Memory B cell (primary cell): ENCODE measurements around the gene LMBR1.
"Not testable (repeated sequence)": the region's sequence is repeated elsewhere in the genome, so short reads cannot be mapped to it uniquely, and the experiment has no call there.

Experiments
- ATAC-seq: fragments of 150-1000 bp; cut with Tn5 transposase; 2 replicates; pipeline ENCODE4 v1.10.0; 2021; ENCODE audit warnings: low read depth, mild to moderate bottlenecking, moderate library complexity
- DNase-seq, 2 donors: peaks; one replicate each; pipeline ENCODE4 v3.0.0; 2022; ENCODE audit warnings: low spot score in 2 of 2
- H3K27ac Mint-ChIP-seq: one replicate; pipeline ENCODE4 v1.8.0; 2022; ENCODE audit warnings: mild to moderate bottlenecking, moderate library complexity, mixed read lengths
- H3K27me3 Mint-ChIP-seq: one replicate; pipeline ENCODE4 v1.8.0; 2022; ENCODE audit warnings: mixed read lengths
- H3K36me3 Mint-ChIP-seq: one replicate; pipeline ENCODE4 v1.8.0; 2022; ENCODE audit warnings: mild to moderate bottlenecking, mixed read lengths
- H3K4me1 Mint-ChIP-seq: one replicate; pipeline ENCODE4 v1.8.0; 2022; ENCODE audit warnings: mixed read lengths
- H3K4me3 Mint-ChIP-seq: one replicate; pipeline ENCODE4 v1.8.0; 2022; ENCODE audit warnings: mild to moderate bottlenecking, moderate library complexity, mixed read lengths
- H3K9me3 Mint-ChIP-seq: one replicate; pipeline ENCODE4 v1.8.0; 2022; ENCODE audit warnings: mixed read lengths

Gene LMBR1

GRCh38 chr7:156892821-156893706 lies at the start of gene LMBR1:
LMBR1 (minus strand) TSS chr7:156893183; CDS start chr7:156892993, 190 bp downstream.
- Mint-ChIP-seq H3K36me3 (no peaks in the 10 kb centered on the region), H3K4me3 (peak within 1 kb of the TSS; percentile 92), H3K27me3 (no peaks in the 10 kb centered on the region), H3K9me3 (peaks cover 1% of the 10 kb centered on the region), H3K27ac (peak within 1 kb of the TSS; percentile 94), H3K4me1 (peaks cover 21% of the 10 kb centered on the region)
- DNase-seq (peak; percentile 94 to 96), ATAC-seq (peak; percentile 79)

GRCh38 chr7:156942708-156943090 lies 49.7 kb upstream of the LMBR1 start:
- Mint-ChIP-seq H3K27ac (no peak overlapping the region), H3K27me3 (peaks cover 13% of the 10 kb centered on the region), H3K36me3 (no peaks in the 10 kb centered on the region), H3K4me3 (peak overlapping the region; percentile 54), H3K4me1 (peaks cover 2% of the 10 kb centered on the region), H3K9me3 (peaks cover 8% of the 10 kb centered on the region)
- DNase-seq (no peak), ATAC-seq (peak; percentile 53)

- Mint-ChIP-seq H3K9me3 (peaks cover 8% of the 10 kb centered on the region), H3K36me3 (no peaks in the 10 kb centered on the region), H3K4me3 (peak overlapping the region; percentile 32), H3K4me1 (peaks cover 2% of the 10 kb centered on the region), H3K27ac (no peak overlapping the region), H3K27me3 (peaks cover 13% of the 10 kb centered on the region)
- no peak for DNase-seq
- no peak for ATAC-seq
These were observed 48.6 kb upstream of the LMBR1 start for GRCh38 chr7:156941393-156942182.

- ATAC-seq: no peak
- no peak for DNase-seq
- H3K9me3 Mint-ChIP-seq: peaks cover 8% of the 10 kb centered on the region
- peaks cover 2% of the 10 kb centered on the region for H3K4me1 Mint-ChIP-seq
- H3K27ac Mint-ChIP-seq: no peak overlapping the region
- H3K4me3 Mint-ChIP-seq: peak overlapping the region; percentile 43
- H3K27me3 Mint-ChIP-seq: peaks cover 13% of the 10 kb centered on the region
- no peaks in the 10 kb centered on the region for H3K36me3 Mint-ChIP-seq
These were observed 47.6 kb upstream of the LMBR1 start for GRCh38 chr7:156940421-156941122.

- not testable (repeated sequence) for H3K27ac Mint-ChIP-seq, H3K36me3 Mint-ChIP-seq, DNase-seq, H3K4me1 Mint-ChIP-seq, H3K9me3 Mint-ChIP-seq, ATAC-seq, H3K4me3 Mint-ChIP-seq
- peaks cover 13% of the 10 kb centered on the region for H3K27me3 Mint-ChIP-seq
These were observed 43.8 kb upstream of the LMBR1 start for GRCh38 chr7:156936766-156937165.

- H3K36me3 Mint-ChIP-seq: no peaks in the 10 kb centered on the region
- H3K4me3 Mint-ChIP-seq: no peak overlapping the region
- DNase-seq: no peak
- no peak overlapping the region for H3K27ac Mint-ChIP-seq
- H3K4me1 Mint-ChIP-seq: no peaks in the 10 kb centered on the region
- ATAC-seq: no peak
- H3K27me3 Mint-ChIP-seq: peaks cover 5% of the 10 kb centered on the region
- no peaks in the 10 kb centered on the region for H3K9me3 Mint-ChIP-seq
These were observed 42.3 kb upstream of the LMBR1 start for GRCh38 chr7:156935250-156935649.

GRCh38 chr7:156932006-156932405 lies 39.0 kb upstream of the LMBR1 start:
- Mint-ChIP-seq H3K4me1 (no peaks in the 10 kb centered on the region), H3K36me3 (no peaks in the 10 kb centered on the region), H3K27me3 (peaks cover 4% of the 10 kb centered on the region), H3K27ac (no peak overlapping the region), H3K9me3 (no peaks in the 10 kb centered on the region), H3K4me3 (no peak overlapping the region)
- ATAC-seq (no peak), DNase-seq (no peak)

- Mint-ChIP-seq H3K9me3 (no peaks in the 10 kb centered on the region), H3K27me3 (peaks cover 1% of the 10 kb centered on the region), H3K4me1 (no peaks in the 10 kb centered on the region), H3K4me3 (no peak overlapping the region), H3K36me3 (no peaks in the 10 kb centered on the region), H3K27ac (no peak overlapping the region)
- peak; percentile 60 for ATAC-seq
- no peak for DNase-seq
These were observed 37.0 kb upstream of the LMBR1 start for GRCh38 chr7:156929789-156930539.

- no peak overlapping the region for H3K4me3 Mint-ChIP-seq
- peaks cover under 1% of the 10 kb centered on the region for H3K4me1 Mint-ChIP-seq
- DNase-seq (no peak), ATAC-seq (no peak)
- H3K27me3 Mint-ChIP-seq: peaks cover 3% of the 10 kb centered on the region
- H3K27ac Mint-ChIP-seq: no peak overlapping the region
- H3K36me3 Mint-ChIP-seq: peaks cover under 1% of the 10 kb centered on the region
- H3K9me3 Mint-ChIP-seq: no peaks in the 10 kb centered on the region
These were observed 35.4 kb upstream of the LMBR1 start for GRCh38 chr7:156928406-156928747.

GRCh38 chr7:156927571-156928405 lies 34.8 kb upstream of the LMBR1 start:
- peaks cover 4% of the 10 kb centered on the region for H3K4me1 Mint-ChIP-seq
- peaks cover 2% of the 10 kb centered on the region for H3K36me3 Mint-ChIP-seq
- H3K4me3 Mint-ChIP-seq: no peak overlapping the region
- no peak for ATAC-seq
- no peak overlapping the region for H3K27ac Mint-ChIP-seq
- H3K9me3 Mint-ChIP-seq: no peaks in the 10 kb centered on the region
- no peak for DNase-seq
- peaks cover 6% of the 10 kb centered on the region for H3K27me3 Mint-ChIP-seq

- H3K9me3 Mint-ChIP-seq, H3K27ac Mint-ChIP-seq, H3K36me3 Mint-ChIP-seq, H3K4me3 Mint-ChIP-seq, H3K4me1 Mint-ChIP-seq, DNase-seq, ATAC-seq: not testable (repeated sequence)
- H3K27me3 Mint-ChIP-seq: peaks cover 10% of the 10 kb centered on the region
These were observed 32.8 kb upstream of the LMBR1 start for GRCh38 chr7:156925821-156926220.

GRCh38 chr7:156922304-156922703 lies 29.3 kb upstream of the LMBR1 start:
- H3K9me3 Mint-ChIP-seq, H3K4me3 Mint-ChIP-seq, DNase-seq, H3K27ac Mint-ChIP-seq, H3K36me3 Mint-ChIP-seq, ATAC-seq: not testable (repeated sequence)
- H3K27me3 Mint-ChIP-seq: peaks cover 25% of the 10 kb centered on the region
- H3K4me1 Mint-ChIP-seq: peaks cover 18% of the 10 kb centered on the region
